ENCODE measurements around the gene TMF1. TPM values are rescaled to one million over a fixed set of nuclear protein-coding genes. Genes with fewer than 3 reads are reported as not detected.

TMF1 gene
- total RNA-seq, 1 donor from 2014 or later: 43.4 TPM

- DNase-seq: peak; percentile 38
These were observed 27.4 kb upstream of the TMF1 start for GRCh38 chr3:69079269-69080159.

DNA sequence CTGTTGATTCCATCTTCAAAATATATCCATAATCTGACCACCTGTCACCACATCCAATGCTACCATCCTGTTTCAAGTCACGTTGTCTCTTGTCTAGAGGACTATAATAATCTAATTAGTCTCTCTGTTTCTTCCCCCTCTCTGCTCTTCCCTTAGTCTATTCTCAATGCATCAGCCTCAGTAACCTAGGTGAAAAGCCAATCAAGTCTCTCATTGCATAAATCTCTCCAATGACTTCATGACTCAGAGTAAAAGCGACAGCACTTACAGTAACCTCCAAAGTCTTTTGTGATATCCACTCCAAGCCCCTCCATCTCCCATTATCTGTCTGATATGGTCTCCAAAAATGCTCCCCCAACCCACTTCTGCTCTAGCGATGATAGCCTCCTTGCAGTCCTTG is 20.8 kb upstream of the TMF1 start:
- no peak for DNase-seq

GRCh38 chr3:69066121-69066520 is 14.0 kb upstream of the TMF1 start:
- no peak for DNase-seq

- no peak for DNase-seq
These were observed 13.3 kb upstream of the TMF1 start for GRCh38 chr3:69065318-69065964.

DNA sequence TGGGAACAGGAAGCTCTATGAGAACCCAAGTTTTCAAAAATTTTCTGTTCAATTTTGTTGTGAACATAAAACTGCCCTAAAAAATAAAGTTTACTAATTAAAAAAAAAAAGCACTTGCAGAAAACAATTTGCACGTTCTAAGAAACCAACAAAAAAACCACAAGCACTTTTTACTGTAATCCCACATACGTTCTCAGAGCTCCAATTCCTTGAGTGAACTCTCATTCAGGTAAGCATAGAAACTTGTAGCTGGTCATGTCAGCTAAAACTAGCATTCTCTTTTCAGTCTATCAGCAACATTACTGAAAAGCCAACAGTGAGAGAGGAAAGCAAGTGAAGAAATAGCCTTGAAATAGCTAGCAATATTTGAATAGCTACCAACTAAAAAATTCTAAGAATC is 11.5 kb upstream of the TMF1 start:
- DNase-seq: no peak

DNA sequence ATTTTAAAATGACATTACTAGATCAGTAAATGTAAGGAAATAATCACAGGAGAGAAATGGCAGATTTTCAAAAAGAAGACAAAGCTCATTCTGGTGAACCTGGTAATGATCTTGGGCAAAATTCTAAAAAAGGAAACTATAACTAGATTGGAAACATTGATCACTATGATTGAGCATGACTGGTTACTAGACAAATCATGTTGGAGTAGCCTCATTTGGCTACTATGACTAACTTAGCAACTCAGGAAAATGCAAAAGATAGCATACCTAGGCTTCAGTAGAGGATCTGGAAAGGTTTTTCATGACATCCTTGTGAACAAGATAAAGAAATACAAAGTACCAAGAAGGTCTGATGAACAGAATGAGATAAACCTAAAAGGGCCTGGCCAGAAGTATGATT is 7.6 kb upstream of the TMF1 start:
- DNase-seq: no peak

DNA sequence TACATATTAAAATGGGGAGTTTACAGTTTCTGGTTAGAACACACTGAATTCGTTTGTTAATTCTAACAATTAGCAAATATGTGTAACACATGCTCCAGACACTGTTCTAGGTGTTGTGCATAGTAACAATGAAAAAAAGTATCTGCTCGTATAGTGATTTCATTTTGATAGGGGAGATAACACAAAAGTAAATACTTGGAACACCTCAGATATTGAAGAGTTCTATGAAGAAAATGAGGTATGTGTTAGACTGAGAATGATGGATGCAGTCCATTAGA is 6.8 kb upstream of the TMF1 start:
- DNase-seq: no peak

DNA sequence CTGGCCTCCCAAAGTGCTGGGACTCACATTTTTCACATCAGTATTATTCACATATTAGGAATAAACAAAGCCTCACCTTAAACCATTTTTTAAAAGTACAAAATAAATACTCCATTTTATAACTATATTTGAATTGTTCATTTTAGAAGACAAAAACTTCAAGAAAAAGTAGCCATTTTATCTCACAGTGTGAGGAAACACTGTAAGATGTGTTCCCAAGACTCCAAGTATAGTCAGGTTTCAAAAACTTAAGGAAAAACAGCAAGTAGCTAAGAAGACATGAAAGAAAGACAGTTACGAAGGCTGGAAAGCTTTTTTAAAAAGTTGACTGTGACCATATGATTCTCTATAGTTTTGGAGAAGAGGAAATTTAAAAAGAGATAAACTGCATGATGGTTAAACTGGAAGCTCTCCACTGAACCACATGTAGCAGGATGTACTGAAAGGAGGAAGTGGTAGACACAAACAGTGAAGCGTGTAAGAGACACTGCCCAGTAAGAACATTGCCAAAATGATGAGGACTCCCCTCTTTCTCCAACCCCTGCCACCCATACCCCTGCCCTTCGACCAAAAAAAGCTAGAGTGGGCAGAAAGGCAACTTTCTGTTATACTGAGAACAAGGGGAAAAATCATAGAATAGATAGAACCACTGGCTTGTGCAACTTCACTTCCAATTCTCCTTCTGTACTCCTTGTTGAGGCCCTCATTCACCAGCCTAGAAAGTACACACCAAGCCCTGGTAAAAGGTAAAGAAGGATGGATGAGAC is 6.2 kb upstream of the TMF1 start:
- no peak for DNase-seq

- DNase-seq: no peak
These were observed 352 bp upstream of the TMF1 start for GRCh38 chr3:69052472-69052898.

DNA sequence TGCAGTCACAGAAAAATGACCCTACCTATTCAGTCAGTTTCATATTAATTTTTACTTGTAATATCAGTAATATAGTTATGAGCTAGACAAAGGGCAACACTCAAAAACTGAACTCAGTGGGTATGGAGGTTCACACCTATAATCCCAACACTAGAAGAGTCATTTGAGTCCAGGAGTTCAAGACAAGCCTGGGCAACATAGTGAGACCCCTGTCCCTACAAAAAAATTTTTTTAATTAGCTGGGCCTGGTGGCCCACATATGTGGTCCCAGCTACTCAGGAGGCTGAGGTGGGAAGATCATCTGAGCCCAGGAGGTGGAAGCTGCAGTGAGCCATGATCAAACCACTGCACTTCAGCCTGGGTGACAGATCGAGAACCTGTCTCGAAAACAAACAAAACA is 3.1 kb downstream of the TMF1 start:
- DNase-seq: no peak

DNA sequence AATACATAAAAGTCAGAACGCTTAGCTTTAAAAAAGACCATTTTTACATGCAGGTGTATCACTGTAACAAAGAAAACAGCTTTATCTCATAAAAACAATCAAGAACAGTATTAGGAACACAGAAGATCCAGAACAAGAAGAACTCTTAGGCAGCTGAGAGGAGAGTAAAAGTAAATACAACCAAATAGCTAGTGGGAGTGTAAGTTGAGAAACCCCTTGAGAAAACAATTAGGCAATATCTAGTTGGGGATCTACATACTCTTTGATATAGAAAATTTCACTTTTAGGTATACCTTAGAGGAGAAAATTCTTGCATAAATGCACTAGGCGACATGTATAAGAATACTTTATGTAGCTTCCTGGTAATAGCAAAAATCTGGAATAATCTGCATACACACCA is 7.5 kb downstream of the TMF1 start:
- no peak for DNase-seq

DNA sequence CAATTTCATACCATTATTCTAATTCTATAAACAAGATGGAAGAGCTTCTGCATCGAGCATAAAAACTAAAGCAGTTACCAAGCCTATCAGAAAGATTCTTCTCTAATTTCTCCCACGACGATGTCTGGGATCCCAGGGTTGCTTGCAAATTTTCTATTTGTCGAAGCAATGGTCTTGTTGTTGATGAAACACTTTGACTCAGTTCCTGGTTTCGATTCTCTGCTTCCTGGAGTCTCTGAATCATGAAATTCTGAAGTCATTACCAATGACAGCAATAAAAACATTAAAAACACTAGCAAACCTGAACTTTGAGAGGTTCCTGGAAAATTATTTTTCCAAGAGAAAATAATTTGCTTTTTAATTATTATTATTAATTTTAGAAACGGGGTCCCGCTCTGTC is 18.7 kb downstream of the TMF1 start:
- no peak for DNase-seq

DNA sequence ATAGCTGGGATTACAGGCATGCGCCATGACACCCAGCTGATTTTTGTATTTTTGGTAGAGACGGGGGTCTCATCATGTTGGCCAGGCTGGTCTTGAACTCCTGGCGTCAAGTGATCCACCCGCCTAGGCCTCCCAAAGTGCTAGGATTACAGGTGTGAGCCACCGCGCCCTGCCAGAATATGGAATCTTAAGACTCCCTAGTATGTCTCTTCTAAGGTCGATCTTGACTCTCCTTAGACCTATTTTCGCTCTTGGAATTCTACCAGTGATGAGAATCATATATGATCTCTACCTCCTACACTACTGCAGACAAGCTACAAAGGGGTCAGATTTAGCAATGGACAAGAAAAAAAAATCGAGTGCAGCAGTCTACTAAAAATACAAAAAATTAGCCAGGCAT is 19.4 kb downstream of the TMF1 start:
- no peak for DNase-seq

- DNase-seq: no peak
These were observed 20.0 kb downstream of the TMF1 start for GRCh38 chr3:69032142-69032541.

- DNase-seq: no peak
These were observed 20.5 kb downstream of the TMF1 start for GRCh38 chr3:69031635-69032034.

- no peak for DNase-seq
These were observed 31.3 kb downstream of the TMF1 start for GRCh38 chr3:69020857-69021256.

GRCh38 chr3:69020424-69020823 is 31.7 kb downstream of the TMF1 start:
- no peak for DNase-seq

- DNase-seq: no peak
These were observed 35.2 kb downstream of the TMF1 start for GRCh38 chr3:69016901-69017300.

DNA sequence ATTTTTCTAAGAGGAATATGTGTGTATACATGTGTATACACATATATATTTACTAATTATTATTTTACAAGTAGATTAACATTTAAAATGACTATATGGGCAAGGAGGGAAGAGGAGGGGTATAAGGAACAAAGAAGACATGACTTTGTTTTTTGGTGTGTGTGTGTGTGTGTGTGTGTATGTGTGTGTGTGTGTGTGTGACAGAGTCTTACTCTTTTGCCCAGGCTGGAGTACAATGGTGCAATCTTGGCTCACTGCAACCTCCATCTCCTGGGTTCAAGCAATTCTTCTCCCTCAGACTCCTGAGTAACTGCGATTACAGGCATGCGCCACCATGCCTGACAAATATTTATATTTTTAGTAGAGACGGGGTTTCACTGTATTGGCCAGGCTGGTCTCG is 36.0 kb downstream of the TMF1 start:
- no peak for DNase-seq

DNA sequence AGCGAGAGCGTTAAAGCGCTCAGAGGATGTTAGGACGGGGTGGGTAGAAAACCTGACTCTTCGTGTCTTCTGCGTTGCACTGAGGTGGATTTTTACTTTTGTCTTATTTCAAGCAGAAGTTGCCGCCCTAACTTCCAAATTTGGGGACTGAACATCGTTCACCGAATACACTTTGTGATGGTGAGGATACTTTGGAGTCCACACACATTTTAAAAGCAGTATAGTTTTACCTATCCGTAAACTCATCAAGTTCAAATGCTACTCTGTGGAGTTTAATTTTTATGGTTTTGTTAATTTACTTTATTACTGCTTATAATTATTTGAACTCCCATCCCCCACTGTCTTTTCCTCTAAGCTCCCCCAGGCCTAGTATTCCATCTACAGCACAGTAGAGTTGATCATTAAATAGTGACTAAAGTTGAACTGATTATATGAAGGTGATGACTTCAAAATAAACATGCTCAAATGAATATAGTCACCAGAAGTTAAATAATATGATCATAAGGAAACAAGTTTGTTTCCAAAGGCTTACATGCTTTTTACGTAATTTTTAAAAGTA is 38.0 kb downstream of the TMF1 start:
- DNase-seq: no peak

DNA sequence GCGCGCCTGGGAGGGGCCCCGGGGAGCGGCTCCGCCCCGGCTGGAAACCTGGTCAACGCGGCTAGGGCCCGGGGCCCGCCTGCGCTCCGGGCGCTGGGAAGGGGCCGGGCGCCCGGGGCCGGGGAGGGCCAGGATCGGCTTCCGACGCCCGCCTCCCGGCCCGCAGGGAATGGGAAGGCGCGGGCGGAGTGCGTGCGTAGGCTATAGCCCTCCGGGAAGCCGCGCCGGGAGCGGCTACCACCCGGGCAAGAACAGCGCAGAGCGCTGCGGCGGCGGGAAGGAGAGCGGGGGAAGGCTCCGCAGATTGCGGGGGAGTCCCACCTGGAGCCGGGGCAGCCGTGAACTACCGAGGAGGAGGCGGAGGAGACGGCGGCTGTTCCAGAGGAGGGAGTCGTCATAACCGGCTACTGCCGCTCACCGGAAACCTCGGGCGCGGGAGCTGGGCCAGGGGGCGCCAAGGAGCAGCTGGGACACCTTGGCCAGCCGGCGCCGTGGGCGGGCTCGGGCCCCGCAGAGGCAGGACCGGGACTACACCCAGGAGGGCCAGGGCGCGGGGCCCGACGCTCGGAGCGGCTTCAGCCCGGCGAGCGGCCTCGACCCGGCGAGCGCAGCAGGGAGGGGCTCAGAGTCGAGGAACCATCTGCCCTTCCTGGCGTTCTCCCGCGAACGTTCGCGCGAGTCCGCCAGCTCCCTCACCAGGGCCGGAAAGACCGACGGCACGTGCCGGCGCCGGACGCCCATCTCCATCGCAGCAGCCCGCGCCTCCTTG is 38.7 kb downstream of the TMF1 start, which contains the start of gene EOGT:
Gene EOGT, minus strand, starts transcription at position 432 of the 769 bp plus-strand sequence. CDS start 3,838 bp downstream, outside the sequence.
- peak; percentile 90 for DNase-seq

GRCh38 chr3:69012800-69013252 is 39.3 kb downstream of the TMF1 start:
- peak; percentile 73 for DNase-seq

Measured in tongue (tissue), 2 donors.